Measurements from ENCODE around the gene TSEN34.

DNA sequence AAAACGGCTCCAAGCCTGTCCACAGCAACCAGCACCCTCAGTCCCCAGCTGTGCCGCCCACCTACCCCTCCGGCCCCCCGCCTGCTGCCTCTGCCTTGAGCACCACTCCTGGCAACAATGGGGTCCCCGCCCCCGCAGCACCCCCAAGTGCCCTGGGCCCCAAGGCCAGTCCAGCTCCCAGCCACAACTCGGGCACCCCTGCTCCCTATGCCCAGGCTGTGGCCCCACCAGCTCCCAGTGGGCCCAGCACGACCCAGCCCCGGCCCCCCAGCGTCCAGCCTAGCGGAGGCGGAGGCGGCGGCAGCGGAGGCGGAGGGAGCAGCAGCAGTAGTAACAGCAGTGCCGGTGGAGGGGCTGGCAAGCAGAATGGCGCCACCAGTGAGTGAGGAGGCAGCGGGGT, 43.0 kb upstream of the TSEN34 start:
- TF ChIP-seq, protein P1, sequence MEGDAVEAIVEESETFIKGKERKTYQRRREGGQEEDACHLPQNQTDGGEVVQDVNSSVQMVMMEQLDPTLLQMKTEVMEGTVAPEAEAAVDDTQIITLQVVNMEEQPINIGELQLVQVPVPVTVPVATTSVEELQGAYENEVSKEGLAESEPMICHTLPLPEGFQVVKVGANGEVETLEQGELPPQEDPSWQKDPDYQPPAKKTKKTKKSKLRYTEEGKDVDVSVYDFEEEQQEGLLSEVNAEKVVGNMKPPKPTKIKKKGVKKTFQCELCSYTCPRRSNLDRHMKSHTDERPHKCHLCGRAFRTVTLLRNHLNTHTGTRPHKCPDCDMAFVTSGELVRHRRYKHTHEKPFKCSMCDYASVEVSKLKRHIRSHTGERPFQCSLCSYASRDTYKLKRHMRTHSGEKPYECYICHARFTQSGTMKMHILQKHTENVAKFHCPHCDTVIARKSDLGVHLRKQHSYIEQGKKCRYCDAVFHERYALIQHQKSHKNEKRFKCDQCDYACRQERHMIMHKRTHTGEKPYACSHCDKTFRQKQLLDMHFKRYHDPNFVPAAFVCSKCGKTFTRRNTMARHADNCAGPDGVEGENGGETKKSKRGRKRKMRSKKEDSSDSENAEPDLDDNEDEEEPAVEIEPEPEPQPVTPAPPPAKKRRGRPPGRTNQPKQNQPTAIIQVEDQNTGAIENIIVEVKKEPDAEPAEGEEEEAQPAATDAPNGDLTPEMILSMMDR (IDR thresholded peaks at IDR 0.05; ENCODE audit: insufficient read depth, low read depth, low read length), result no peak
- no peak for TF ChIP-seq EZH2 (IDR thresholded peaks at IDR 0.05; ENCODE audit: insufficient read depth, low read length)

Data from astrocyte (in vitro differentiated cells and primary cell).